Gastroesophageal sphincter (tissue), 4 donors: ENCODE measurements around the gene PLPPR2. TPM values are rescaled to one million over a fixed set of nuclear protein-coding genes. Genes with fewer than 3 reads are reported as not detected.
A peak's percentile ranks its signal among the peaks of the same experiment; 100 is the strongest.

Experiments used
- ATAC-seq: fragments of 150-250 bp; one replicate; pipeline ENCODE4 v1.9.1; 2016; ENCODE audit warnings: mild to moderate bottlenecking, moderate library complexity
- H3K27ac ChIP-seq, 4 donors: fragments of 200-600 bp; sonication (generic) in 3 of 4; 1 replicate in 3 of 4; 2 replicates in 1 of 4; pipeline ENCODE4 v1.5.1; 2016 to 2019
- H3K27me3 ChIP-seq: fragments of 200-600 bp; sonication (generic); one replicate; pipeline ENCODE4 v1.5.1; 2019
- H3K36me3 ChIP-seq, 2 donors: fragments of 200-600 bp; sonication (generic); one replicate each; pipeline ENCODE4 v1.5.1; 2019; ENCODE audit warnings: control low read depth in 1 of 2
- H3K4me1 ChIP-seq, 3 donors: fragments of 200-600 bp; sonication (generic); 1 replicate in 2 of 3; 2 replicates in 1 of 3; pipeline ENCODE4 v1.5.1; 2016 to 2019; ENCODE audit warnings: control low read depth in 2 of 3
- H3K4me3 ChIP-seq, 2 donors: fragments of 200-600 bp; sonication (generic); one replicate each; pipeline ENCODE4 v1.5.1; 2019; ENCODE audit warnings: mild to moderate bottlenecking in 1 of 2, moderate library complexity in 1 of 2
- H3K9me3 ChIP-seq, 3 donors: fragments of 200-600 bp; sonication (generic); one replicate each; pipeline ENCODE4 v1.5.1; 2017 to 2019; ENCODE audit warnings: control low read depth in 2 of 3
- CTCF ChIP-seq, 4 experiments: fragments of 200-600 bp in 2 of 4; fragments of 450-650 bp in 2 of 4; sonication (generic) in 1 of 4; IDR thresholded peaks; one replicate each; pipeline ENCODE4 v1.5.1; 2017 to 2019; ENCODE audit warnings: antibody characterized with exemption in 4 of 4, mild to moderate bottlenecking in 2 of 4, moderate library complexity in 2 of 4
- EP300 ChIP-seq: sonication (generic); formaldehyde crosslinking; IDR thresholded peaks from one replicate; pipeline ENCODE4 v1.6.1; 2017; ENCODE audit warnings: antibody characterized with exemption, mild to moderate bottlenecking
- POLR2A ChIP-seq, 2 donors: fragments of 450-650 bp; IDR thresholded peaks; one replicate each; pipeline ENCODE4 v1.6.1; 2017; ENCODE audit warnings: antibody characterized with exemption in 2 of 2, mild to moderate bottlenecking in 2 of 2, moderate library complexity in 1 of 2
- POLR2AphosphoS5 ChIP-seq: sonication (generic); formaldehyde crosslinking; IDR thresholded peaks from one replicate; pipeline ENCODE4 v1.6.1; 2017; ENCODE audit warnings: antibody characterized with exemption
- WGBS, 2 donors: methylation state at CpG; one replicate each; pipeline ENCODE4 v1.1.5; 2018; ENCODE audit warnings: low coverage in 1 of 2; 5-methylcytosine and 5-hydroxymethylcytosine counted together
- total RNA-seq, 4 donors: library from RNA; depleted of rRNA; stranded (reverse); fragments of >200 nt; gene quantifications; one replicate each; pipeline ENCODE4 v1.1.0, GENCODE V29; 2016

PLPPR2 gene
- total RNA-seq, 4 donors from 2014 or later, result 20.5 to 57.7 (median 44.9) TPM

GRCh38 chr19:11335449-11336146 lies 19.6 kb upstream of the PLPPR2 start:
- ATAC-seq, result no peak
- no peak overlapping the region for H3K4me3 ChIP-seq
- H3K36me3 ChIP-seq, result peaks cover 0 to 68% of the 10 kb centered on the region in 2 donors
- H3K27me3 ChIP-seq, result no peaks in the 10 kb centered on the region
- no peak overlapping the region for H3K27ac ChIP-seq
- TF ChIP-seq EP300 (no peak), CTCF (IDR thresholded peaks at IDR 0.05) (no peak)
- H3K4me1 ChIP-seq, result peaks cover 0 to 30% (median 13%) of the 10 kb centered on the region in 3 donors
- 80% methylated on average over 1 of the region's 17 CpGs; no CpG with 5 or more reads in 1 of the 2 donors for WGBS, 2 donors
- no peaks in the 10 kb centered on the region for H3K9me3 ChIP-seq

GRCh38 chr19:11337080-11337479 lies 18.2 kb upstream of the PLPPR2 start:
- Histone ChIP-seq H3K36me3 (peaks cover 0 to 62% of the 10 kb centered on the region in 2 donors), H3K4me3 (no peak overlapping the region), H3K27me3 (no peaks in the 10 kb centered on the region), H3K27ac (no peak overlapping the region), H3K9me3 (no peaks in the 10 kb centered on the region), H3K4me1 (peaks cover 0 to 30% (median 13%) of the 10 kb centered on the region in 3 donors)
- no peak for ATAC-seq
- TF ChIP-seq EP300 (no peak), CTCF (IDR thresholded peaks at IDR 0.05) (no peak), POLR2AphosphoS5 (no peak), POLR2A (IDR thresholded peaks at IDR 0.05) (no peak)
- 70 to 92% methylated on average over 6 of the region's 14 CpGs for WGBS, 2 donors

GRCh38 chr19:11338121-11338520 lies 17.1 kb upstream of the PLPPR2 start:
- TF ChIP-seq POLR2A (IDR thresholded peaks at IDR 0.05) (no peak), POLR2AphosphoS5 (no peak), CTCF (IDR thresholded peaks at IDR 0.05) (no peak), EP300 (no peak)
- 60% methylated on average over 1 of the region's 7 CpGs; no CpG with 5 or more reads in 1 of the 2 donors for WGBS, 2 donors
- Histone ChIP-seq H3K27ac (peak overlapping the region in 3 of 4 donors; percentile 84 to 88 (median 84)), H3K9me3 (no peaks in the 10 kb centered on the region), H3K4me1 (peaks cover 0 to 37% (median 13%) of the 10 kb centered on the region in 3 donors), H3K4me3 (peak overlapping the region in 1 of 2 donors; percentile 81), H3K27me3 (no peaks in the 10 kb centered on the region), H3K36me3 (peaks cover 0 to 62% of the 10 kb centered on the region in 2 donors)
- no peak for ATAC-seq

GRCh38 chr19:11338569-11339253 lies 16.5 kb upstream of the PLPPR2 start:
- no peaks in the 10 kb centered on the region for H3K9me3 ChIP-seq
- peaks cover 0 to 43% (median 13%) of the 10 kb centered on the region in 3 donors for H3K4me1 ChIP-seq
- ATAC-seq, result peak; percentile 14
- H3K27ac ChIP-seq, result peak overlapping the region; percentile 24 to 88 (median 84)
- H3K36me3 ChIP-seq, result peaks cover 0 to 62% of the 10 kb centered on the region in 2 donors
- no peaks in the 10 kb centered on the region for H3K27me3 ChIP-seq
- TF ChIP-seq CTCF (IDR thresholded peaks at IDR 0.05) (no peak), EP300 (no peak), POLR2A (IDR thresholded peaks at IDR 0.05) (no peak), POLR2AphosphoS5 (no peak)
- 13 to 39% methylated on average over 3 to 8 of the region's 21 CpGs for WGBS, 2 donors
- H3K4me3 ChIP-seq, result peak overlapping the region; percentile 67 to 81
